Uterus (tissue), 4 donors: ENCODE results near the gene EHD3. TPM values are rescaled to one million over a fixed set of nuclear protein-coding genes. Genes with fewer than 3 reads are reported as not detected.

Experiments
- DNase-seq, 2 donors: peaks; one replicate each; pipeline ENCODE4 v3.0.0-alpha.2; 2019 to 2020
- H3K27ac ChIP-seq, 2 donors: fragments of 200-600 bp; sonication (generic); 1 replicate in 1 of 2; 2 replicates in 1 of 2; pipeline ENCODE4 v1.5.1; 2016 to 2018
- H3K27me3 ChIP-seq, 2 donors: fragments of 200-600 bp; sonication (generic); one replicate each; pipeline ENCODE4 v1.5.1; 2018 to 2019; ENCODE audit warnings: control low read depth in 1 of 2
- H3K36me3 ChIP-seq, 2 donors: fragments of 200-600 bp; sonication (generic); one replicate each; pipeline ENCODE4 v1.5.1; 2019; ENCODE audit warnings: control low read depth in 1 of 2
- H3K4me1 ChIP-seq, 2 donors: fragments of 200-600 bp; sonication (generic); one replicate each; pipeline ENCODE4 v1.5.1; 2018 to 2019; ENCODE audit warnings: control low read depth in 1 of 2
- H3K4me3 ChIP-seq, 2 donors: fragments of 200-600 bp; sonication (generic); 1 replicate in 1 of 2; 2 replicates in 1 of 2; pipeline ENCODE4 v1.5.1; 2018 to 2019; ENCODE audit warnings: mild to moderate bottlenecking in 1 of 2
- H3K9me3 ChIP-seq, 2 donors: fragments of 200-600 bp; sonication (generic); one replicate each; pipeline ENCODE4 v1.5.1; 2019; ENCODE audit warnings: control low read depth in 1 of 2
- POLR2A ChIP-seq, 2 donors: fragments of 450-650 bp; IDR thresholded peaks; one replicate each; pipeline ENCODE4 v1.6.1; 2016; ENCODE audit warnings: antibody characterized with exemption in 2 of 2, mild to moderate bottlenecking in 1 of 2, moderate library complexity in 1 of 2
- intact Hi-C: fragments of 100-400 bp; cut with DNase I; formaldehyde crosslinking; loops from one replicate; pipeline ENCODE4 v1.15.1; 2023; ENCODE audit warnings: low total_unique reads
- total RNA-seq, 4 donors: library from RNA; depleted of rRNA in 3 of 4; stranded (reverse); fragments of >200 nt in 3 of 4; gene quantifications; one replicate each; pipeline versions ENCODE4 v1.1.0 to v1.2.4, GENCODE V29; 2014 to 2023
- TF ChIP-seq, protein P1 (sequence below), 4 experiments: fragments of 200-600 bp in 2 of 4; fragments of 450-650 bp in 2 of 4; sonication (generic) in 2 of 4; IDR thresholded peaks; one replicate each; pipeline ENCODE4 v1.5.1; 2016 to 2019; ENCODE audit warnings: antibody characterized with exemption in 4 of 4, mild to moderate bottlenecking in 2 of 4, moderate library complexity in 1 of 4
- donor health status: DM: yes; HTN: yes; CAD: no.

Gene EHD3
- total RNA-seq, 4 donors from 2014 or later = 2.6 to 13.1 (median 4.8) TPM

- H3K27me3 ChIP-seq = no peaks in the 10 kb centered on the region
- H3K9me3 ChIP-seq = no peaks in the 10 kb centered on the region
- TF ChIP-seq POLR2A (IDR thresholded peaks at IDR 0.05) = no peak
- TF ChIP-seq, protein P1, sequence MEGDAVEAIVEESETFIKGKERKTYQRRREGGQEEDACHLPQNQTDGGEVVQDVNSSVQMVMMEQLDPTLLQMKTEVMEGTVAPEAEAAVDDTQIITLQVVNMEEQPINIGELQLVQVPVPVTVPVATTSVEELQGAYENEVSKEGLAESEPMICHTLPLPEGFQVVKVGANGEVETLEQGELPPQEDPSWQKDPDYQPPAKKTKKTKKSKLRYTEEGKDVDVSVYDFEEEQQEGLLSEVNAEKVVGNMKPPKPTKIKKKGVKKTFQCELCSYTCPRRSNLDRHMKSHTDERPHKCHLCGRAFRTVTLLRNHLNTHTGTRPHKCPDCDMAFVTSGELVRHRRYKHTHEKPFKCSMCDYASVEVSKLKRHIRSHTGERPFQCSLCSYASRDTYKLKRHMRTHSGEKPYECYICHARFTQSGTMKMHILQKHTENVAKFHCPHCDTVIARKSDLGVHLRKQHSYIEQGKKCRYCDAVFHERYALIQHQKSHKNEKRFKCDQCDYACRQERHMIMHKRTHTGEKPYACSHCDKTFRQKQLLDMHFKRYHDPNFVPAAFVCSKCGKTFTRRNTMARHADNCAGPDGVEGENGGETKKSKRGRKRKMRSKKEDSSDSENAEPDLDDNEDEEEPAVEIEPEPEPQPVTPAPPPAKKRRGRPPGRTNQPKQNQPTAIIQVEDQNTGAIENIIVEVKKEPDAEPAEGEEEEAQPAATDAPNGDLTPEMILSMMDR (IDR thresholded peaks at IDR 0.05) = no peak
- H3K27ac ChIP-seq = no peak overlapping the region
- no peak for DNase-seq
- intact Hi-C loops = no loop called here
- no peaks in the 10 kb centered on the region for H3K36me3 ChIP-seq
- no peaks in the 10 kb centered on the region for H3K4me1 ChIP-seq
- H3K4me3 ChIP-seq = no peak overlapping the region
Observed at GRCh38 chr2:31191931-31192330, 42.0 kb upstream of the EHD3 start.

DNA sequence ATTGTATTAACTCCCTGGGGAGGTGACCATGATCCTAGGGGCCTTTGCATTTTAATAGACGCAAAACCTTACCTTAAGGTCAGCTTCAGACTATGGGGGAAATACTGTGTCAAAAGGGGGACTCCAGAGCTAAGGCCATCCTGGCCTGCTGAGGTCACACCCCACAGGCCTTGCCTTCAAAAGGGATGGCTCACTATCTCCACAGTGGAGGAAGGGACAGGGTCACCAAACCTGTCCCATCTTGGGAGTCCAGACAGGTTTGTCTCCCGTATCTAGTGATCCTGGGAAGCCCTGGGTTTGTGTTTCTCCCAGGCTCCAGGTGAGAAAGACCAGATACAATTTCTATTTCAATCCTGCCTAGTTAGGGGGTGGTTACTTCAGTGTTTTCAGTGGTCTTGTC, 41.6 kb upstream of the EHD3 start:
- Histone ChIP-seq H3K27me3 (no peaks in the 10 kb centered on the region), H3K4me3 (no peak overlapping the region), H3K9me3 (no peaks in the 10 kb centered on the region), H3K36me3 (no peaks in the 10 kb centered on the region), H3K4me1 (no peaks in the 10 kb centered on the region), H3K27ac (no peak overlapping the region)
- TF ChIP-seq POLR2A (IDR thresholded peaks at IDR 0.05) = no peak
- TF ChIP-seq, protein P1 (IDR thresholded peaks at IDR 0.05) = no peak
- no peak for DNase-seq
- intact Hi-C loops = no loop called here

DNA sequence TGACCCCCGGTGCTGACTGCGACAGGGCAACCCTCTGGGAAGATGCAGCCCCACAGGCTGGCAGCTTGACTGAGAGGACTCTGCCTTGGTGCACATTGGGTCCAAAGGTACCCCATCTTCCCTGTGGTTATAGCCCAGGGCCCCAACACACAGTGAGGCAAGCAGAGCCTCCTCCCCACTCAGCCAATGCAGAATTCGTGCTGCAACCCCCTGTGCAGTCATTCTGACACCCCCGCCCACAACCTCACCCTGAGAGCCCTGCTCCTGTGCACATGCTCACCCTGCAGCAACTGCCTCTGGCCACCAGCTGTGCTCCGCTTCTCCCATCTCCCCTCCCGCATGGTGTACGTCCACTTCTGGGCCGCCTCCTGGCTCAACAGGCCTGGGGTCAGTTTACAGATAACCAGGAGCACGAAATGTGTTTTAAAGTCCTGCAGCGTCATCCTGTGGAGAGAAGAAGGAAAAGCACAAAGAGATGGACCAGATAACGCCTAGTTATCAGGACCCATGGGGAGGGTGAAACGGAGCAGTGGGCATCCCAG, 41.0 kb upstream of the EHD3 start:
- DNase-seq = no peak
- intact Hi-C loops = no loop called here
- H3K9me3 ChIP-seq = no peaks in the 10 kb centered on the region
- H3K36me3 ChIP-seq = no peaks in the 10 kb centered on the region
- no peaks in the 10 kb centered on the region for H3K27me3 ChIP-seq
- no peak overlapping the region for H3K4me3 ChIP-seq
- H3K27ac ChIP-seq = no peak overlapping the region
- no peaks in the 10 kb centered on the region for H3K4me1 ChIP-seq
- no peak for TF ChIP-seq POLR2A (IDR thresholded peaks at IDR 0.05)
- TF ChIP-seq, protein P1 (IDR thresholded peaks at IDR 0.05) = no peak

DNA sequence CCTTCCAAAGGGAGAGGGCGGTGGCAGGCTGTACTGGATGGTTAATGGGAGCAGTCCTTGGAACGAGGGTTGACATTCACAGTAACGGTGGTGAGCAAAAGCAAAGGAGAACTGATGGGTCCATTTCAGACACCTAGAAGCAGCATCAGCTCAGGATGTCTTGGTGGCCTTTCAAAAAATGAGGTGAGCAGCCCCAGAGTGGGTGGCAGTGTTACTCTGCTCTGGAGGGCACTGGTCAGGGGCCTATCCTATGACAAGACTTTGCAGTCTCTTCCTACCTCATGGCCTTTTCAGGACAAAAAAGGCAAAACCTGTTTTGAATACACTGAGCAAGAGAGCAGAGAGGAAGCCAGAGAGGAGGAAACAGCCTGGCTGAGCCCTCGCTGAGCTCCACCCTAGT, 40.1 kb upstream of the EHD3 start:
- no peak for TF ChIP-seq POLR2A (IDR thresholded peaks at IDR 0.05)
- TF ChIP-seq, protein P1 (IDR thresholded peaks at IDR 0.05) = no peak
- H3K9me3 ChIP-seq = no peaks in the 10 kb centered on the region
- no peak overlapping the region for H3K4me3 ChIP-seq
- intact Hi-C loops = no loop called here
- H3K4me1 ChIP-seq = no peaks in the 10 kb centered on the region
- no peak for DNase-seq
- H3K36me3 ChIP-seq = no peaks in the 10 kb centered on the region
- no peaks in the 10 kb centered on the region for H3K27me3 ChIP-seq
- no peak overlapping the region for H3K27ac ChIP-seq

GRCh38 chr2:31196622-31197021, 37.3 kb upstream of the EHD3 start:
- DNase-seq = no peak
- no peaks in the 10 kb centered on the region for H3K4me1 ChIP-seq
- no peaks in the 10 kb centered on the region for H3K36me3 ChIP-seq
- intact Hi-C loops = no loop called here
- TF ChIP-seq, protein P1 (IDR thresholded peaks at IDR 0.05) = no peak
- no peak for TF ChIP-seq POLR2A (IDR thresholded peaks at IDR 0.05)
- H3K27me3 ChIP-seq = no peaks in the 10 kb centered on the region
- no peaks in the 10 kb centered on the region for H3K9me3 ChIP-seq
- no peak overlapping the region for H3K4me3 ChIP-seq
- H3K27ac ChIP-seq = no peak overlapping the region
